NCI-H128 (cell line): ENCODE measurements around the gene SAE1.

Experiments used
- DNase-seq: peaks from one replicate; lab custom pipeline; 2025; ENCODE audit not compliant: unreplicated experiment; lab: John Stamatoyannopoulos, UW

The SAE1 gene

GRCh38 chr19:47209319-47210179 lies 78.9 kb downstream of the SAE1 start:
- no peak for DNase-seq

GRCh38 chr19:47210180-47210490 lies 79.5 kb downstream of the SAE1 start:
- DNase-seq, result no peak

- DNase-seq, result peak; percentile 44
These were observed 80.2 kb downstream of the SAE1 start for GRCh38 chr19:47210689-47211316.

- no peak for DNase-seq
These were observed 84.9 kb downstream of the SAE1 start for GRCh38 chr19:47215581-47215980.

GRCh38 chr19:47221080-47221841 lies 90.6 kb downstream of the SAE1 start:
- DNase-seq, result no peak

- DNase-seq, result no peak
These were observed 91.3 kb downstream of the SAE1 start for GRCh38 chr19:47221890-47222289.

GRCh38 chr19:47225746-47226425 lies 95.3 kb downstream of the SAE1 start:
- peak; percentile 70 for DNase-seq

GRCh38 chr19:47226426-47227351 lies 96.1 kb downstream of the SAE1 start:
- DNase-seq, result no peak

- DNase-seq, result no peak
These were observed 96.9 kb downstream of the SAE1 start for GRCh38 chr19:47227352-47228167.

GRCh38 chr19:47228168-47228936 lies 97.7 kb downstream of the SAE1 start:
- DNase-seq, result no peak

- no peak for DNase-seq
These were observed 98.5 kb downstream of the SAE1 start for GRCh38 chr19:47228937-47229675.

GRCh38 chr19:47229676-47230053 lies 99.0 kb downstream of the SAE1 start:
- DNase-seq, result no peak

GRCh38 chr19:47230054-47230920 lies 99.7 kb downstream of the SAE1 start:
- DNase-seq, result no peak

- DNase-seq, result no peak
These were observed 100.2 kb downstream of the SAE1 start, which contains the start of gene BBC3 for GRCh38 chr19:47230921-47231214. BBC3 (minus strand) TSS chr19:47231199; CDS start chr19:47228431, 2,768 bp downstream.

- peak; percentile 49 for DNase-seq
These were observed 100.8 kb downstream of the SAE1 start for GRCh38 chr19:47231215-47232054.
